ENCODE results near the gene NMNAT2. TPM values are rescaled to one million over a fixed set of nuclear protein-coding genes. Genes with fewer than 3 reads are reported as not detected.

The NMNAT2 gene
- total and polyA plus RNA-seq, 2 of the 8 experiments (the other 6 are each of a cell fraction or from before 2014, with no cell fraction given) = 6.5 to 20.9 TPM

- Histone ChIP-seq H3K9ac (replicated peaks in 1 of 4; ENCODE audit: extremely low read depth in 1 of 4, low read depth in 3 of 4, low read length in 3 of 4) (no peak overlapping the region), H2BK5ac (ENCODE audit: low read depth, low read length) (no peak overlapping the region), H2AFZ (ENCODE audit: low read length) (no peak overlapping the region), H3K36me3 (ENCODE audit: control insufficient read depth in 2 of 4, insufficient read depth in 4 of 4, low read length in 3 of 4) (no peaks in the 10 kb centered on the region), H2BK15ac (ENCODE audit: low read length) (no peak overlapping the region), H3K23me2 (ENCODE audit: low read depth, low read length) (no peaks in the 10 kb centered on the region), H3K79me1 (ENCODE audit: low read depth, low read length) (no peaks in the 10 kb centered on the region), H3K14ac (ENCODE audit: insufficient read length) (no peak overlapping the region), H3K4ac (replicated peaks; ENCODE audit: insufficient read length, low read depth, low read length) (no peak overlapping the region), H3K4me2 (ENCODE audit: insufficient read depth in 1 of 2, low read depth in 2 of 2, low read length in 2 of 2) (no peak overlapping the region), H3K79me2 (ENCODE audit: control insufficient read depth in 1 of 2, insufficient read depth in 2 of 2, low read length in 2 of 2) (no peaks in the 10 kb centered on the region), H3K27me3 (replicated peaks in 1 of 4; ENCODE audit: control insufficient read depth in 3 of 4, extremely low read depth in 1 of 4, insufficient read depth in 3 of 4, low read length in 3 of 4) (no peaks in the 10 kb centered on the region), H3K27ac (ENCODE audit: low read depth, low read length) (no peak overlapping the region), H2BK12ac (ENCODE audit: low read depth, low read length) (no peak overlapping the region), H3K4me3 (ENCODE audit: extremely low read depth in 1 of 4, insufficient read depth in 2 of 4, low read depth in 3 of 4, low read length in 4 of 4) (no peak overlapping the region), H4K8ac (ENCODE audit: extremely low read depth, insufficient read depth, low read length) (no peak overlapping the region), H3K23ac (ENCODE audit: insufficient read length) (no peak overlapping the region), H2BK120ac (replicated peaks; ENCODE audit: low read depth, low read length) (no peak overlapping the region), H2AK5ac (ENCODE audit: low read depth, low read length) (no peak overlapping the region), H3K4me1 (replicated peaks in 1 of 4; ENCODE audit: control insufficient read depth in 3 of 4, insufficient read depth in 4 of 4, low read length in 3 of 4) (peaks cover 4 to 9% (median 6%) of the 10 kb centered on the region in 4 experiments), H4K20me1 (replicated peaks in 1 of 2; ENCODE audit: control insufficient read depth in 1 of 2, insufficient read depth in 2 of 2, low read length in 2 of 2) (no peaks in the 10 kb centered on the region), H4K91ac (replicated peaks; ENCODE audit: insufficient read length, low read length) (no peak overlapping the region), H2BK20ac (ENCODE audit: low read length) (no peak overlapping the region), H4K5ac (ENCODE audit: insufficient read length, low read depth, low read length) (no peak overlapping the region), H3K18ac (ENCODE audit: extremely low read depth, low read length) (no peak overlapping the region), H3K9me3 (ENCODE audit: insufficient read depth in 2 of 2, low read depth in 1 of 2, low read length in 1 of 2) (no peaks in the 10 kb centered on the region), H3K56ac (replicated peaks; ENCODE audit: insufficient read length, low read depth, low read length) (no peak overlapping the region)
- no peak for DNase-seq (ENCODE audit: low read depth in 1 of 2, low spot score in 2 of 2)
- WGBS, 2 experiments (ENCODE audit: extremely low coverage in 1 of 2, insufficient coverage in 1 of 2, insufficient read length in 1 of 2, insufficient replicate concordance in 2 of 2, low coverage in 1 of 2, low lambda C conversion rate in 2 of 2, missing lambda C conversion rate in 1 of 2) = 95% methylated on average over 5 of the region's 5 CpGs; no CpG with 5 or more reads in 1 of the 2 experiments
- ChIA-PET POLR2A (ENCODE audit: partially characterized antibody) (no interaction called here), CTCF (ENCODE audit: partially characterized antibody) (interaction anchor here (0.6 to 3.3 kb wide), 9 partner anchors 10 to 176 kb away, joined by 3 to 31 read pairs (median 4); partner anchors contain the start of gene NMNAT2)
- TF ChIP-seq POU5F1 (IDR thresholded peaks at IDR 0.05; ENCODE audit: low read depth, low read length) = no peak
- no peak for FAIRE-seq
Observed at GRCh38 chr1:183287191-183287675, 130.9 kb downstream of the NMNAT2 start.
